Spleen (tissue), 11 donors: ENCODE results near the gene EPB41L4A. TPM values are rescaled to one million over a fixed set of nuclear protein-coding genes. Genes with fewer than 3 reads are reported as not detected.

ENCODE experiments used
- DNase-seq: peaks from one replicate; pipeline ENCODE4 v3.0.0-alpha.2; 2020
- H3K27ac ChIP-seq, 8 donors: fragments of 200-600 bp; sonication (generic) in 7 of 8; 1 replicate in 4 of 8; 2 replicates in 4 of 8; pipeline versions ENCODE4 v1.5.0 to v1.8.0; 2016 to 2021; ENCODE audit warnings: inconsistent platforms in 4 of 8, mild to moderate bottlenecking in 4 of 8, moderate library complexity in 1 of 8
- H3K27me3 ChIP-seq, 7 donors: fragments of 200-600 bp; sonication (generic) in 6 of 7; replicated peaks in 1 of 7; 1 replicate in 4 of 7; 2 replicates in 3 of 7; pipeline versions ENCODE4 v1.5.0 to v1.8.0; 2016 to 2021; ENCODE audit warnings: inconsistent platforms in 3 of 7, mild to moderate bottlenecking in 1 of 7
- H3K36me3 ChIP-seq, 6 donors: fragments of 200-600 bp; sonication (generic) in 5 of 6; 1 replicate in 4 of 6; 2 replicates in 2 of 6; pipeline versions ENCODE4 v1.5.0 to v1.8.0; 2016 to 2021; ENCODE audit warnings: inconsistent platforms in 2 of 6
- H3K4me1 ChIP-seq, 6 donors: fragments of 200-600 bp; sonication (generic) in 5 of 6; 1 replicate in 3 of 6; 2 replicates in 3 of 6; pipeline versions ENCODE4 v1.5.0 to v1.8.0; 2016 to 2021; ENCODE audit warnings: inconsistent platforms in 3 of 6
- H3K4me3 ChIP-seq, 8 donors: fragments of 200-600 bp; sonication (generic) in 7 of 8; 1 replicate in 4 of 8; 2 replicates in 4 of 8; pipeline versions ENCODE4 v1.5.0 to v1.8.0; 2016 to 2021; ENCODE audit warnings: inconsistent platforms in 4 of 8, mild to moderate bottlenecking in 4 of 8, moderate library complexity in 2 of 8
- H3K9me3 ChIP-seq, 8 donors: fragments of 200-600 bp; sonication (generic) in 7 of 8; 1 replicate in 4 of 8; 2 replicates in 4 of 8; pipeline versions ENCODE4 v1.5.0 to v1.8.0; 2016 to 2021; ENCODE audit warnings: inconsistent platforms in 4 of 8
- POLR2A ChIP-seq, 3 donors: fragments of 450-650 bp; IDR thresholded peaks; one replicate each; pipeline ENCODE4 v1.5.1; 2017; ENCODE audit warnings: antibody characterized with exemption in 3 of 3, mild to moderate bottlenecking in 1 of 3
- POLR2AphosphoS5 ChIP-seq, 3 donors: sonication (generic); formaldehyde crosslinking; IDR thresholded peaks; one replicate each; pipeline ENCODE4 v1.5.1; 2017; ENCODE audit warnings: antibody characterized with exemption in 3 of 3
- WGBS, 5 donors: extraction: QIAGEN DNeasy Blood & Tissue Kit in 3 of 5; methylation state at CpG; one replicate each; pipeline versions ENCODE4 v1.1.5 to v1.1.7; 2013 to 2018; 5-methylcytosine and 5-hydroxymethylcytosine counted together
- intact Hi-C: fragments of 100-400 bp; cut with DNase I; formaldehyde crosslinking; loops from one replicate; pipeline ENCODE4 v1.15.0; 2023; ENCODE audit warnings: low total_unique reads
- polyA plus RNA-seq, 3 donors: library from polyadenylated mRNA; stranded (reverse); fragments of 200-250 nt; gene quantifications; one replicate each; pipeline ENCODE4 v1.2.1, GENCODE V29; 2013
- total RNA-seq, 7 donors: library from RNA; depleted of rRNA in 3 of 7; stranded (reverse); fragments of >200 nt in 3 of 7; fragmentation: NEBNext Ultra II Directional in 4 of 7; extraction: Animal tissue kit (Norgen Biotek cat#: 25700) in 4 of 7; gene quantifications; one replicate each; pipeline versions ENCODE4 v1.1.0 to v1.2.1, GENCODE V29; 2016 to 2021
- TF ChIP-seq, protein P1 (sequence below), 11 experiments: fragments of 200-600 bp in 7 of 11; fragments of 450-650 bp in 4 of 11; sonication (generic) in 4 of 11; IDR thresholded peaks in 8 of 11; conservative IDR thresholded peaks in 3 of 11; 1 replicate in 7 of 11; 2 replicates in 4 of 11; pipeline versions ENCODE4 v1.4.0 to v1.8.0; 2016 to 2021; ENCODE audit warnings: antibody characterized with exemption in 11 of 11, inconsistent platforms in 4 of 11, mild to moderate bottlenecking in 1 of 11
- donor health status: healthy with polysubstance abuse.
- donor health status: DM: no; HTN: no; CAD: no; lungs with moderate emphysema.
- donor health status: DM: no; HTN: no; CAD: no.
- donor health status: Bipolar disorder and iron deficiency.
- donor health status: healthy.
- donor health status: DM: no; HTN: no; CAD: no.
- donor health status: DM: yes; HTN: yes; CAD: no.

The EPB41L4A gene
- total and polyA plus RNA-seq, 10 donors = 1.4 to 28.1 (median 12.2) TPM

DNA sequence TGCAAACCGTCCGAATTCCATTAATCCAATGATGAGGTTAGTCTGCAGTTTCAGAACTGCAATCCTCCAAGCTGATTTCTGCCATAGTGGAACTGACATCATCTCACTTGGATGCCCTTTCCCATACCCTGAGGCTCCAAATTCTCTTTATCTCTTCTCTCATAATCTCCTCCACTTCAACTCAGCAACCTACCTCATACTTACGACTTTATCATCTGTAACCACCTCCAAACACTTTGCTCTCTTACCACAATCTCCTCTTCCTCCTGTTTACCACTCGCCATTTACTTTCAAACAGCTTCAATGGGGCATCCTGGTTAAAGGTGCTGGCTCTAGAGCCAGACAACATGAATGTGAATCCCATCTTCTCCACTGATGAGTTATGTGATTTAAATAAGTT is 223.2 kb downstream of the EPB41L4A start:
- Histone ChIP-seq H3K4me1 (no peaks in the 10 kb centered on the region), H3K4me3 (no peak overlapping the region), H3K9me3 (no peaks in the 10 kb centered on the region), H3K27ac (no peak overlapping the region), H3K27me3 (no peaks in the 10 kb centered on the region), H3K36me3 (peaks cover 0 to 7% (median 0%) of the 10 kb centered on the region in 6 donors)
- DNase-seq = no peak
- no peak for TF ChIP-seq POLR2AphosphoS5 (IDR thresholded peaks at IDR 0.05)
- TF ChIP-seq, protein P1, sequence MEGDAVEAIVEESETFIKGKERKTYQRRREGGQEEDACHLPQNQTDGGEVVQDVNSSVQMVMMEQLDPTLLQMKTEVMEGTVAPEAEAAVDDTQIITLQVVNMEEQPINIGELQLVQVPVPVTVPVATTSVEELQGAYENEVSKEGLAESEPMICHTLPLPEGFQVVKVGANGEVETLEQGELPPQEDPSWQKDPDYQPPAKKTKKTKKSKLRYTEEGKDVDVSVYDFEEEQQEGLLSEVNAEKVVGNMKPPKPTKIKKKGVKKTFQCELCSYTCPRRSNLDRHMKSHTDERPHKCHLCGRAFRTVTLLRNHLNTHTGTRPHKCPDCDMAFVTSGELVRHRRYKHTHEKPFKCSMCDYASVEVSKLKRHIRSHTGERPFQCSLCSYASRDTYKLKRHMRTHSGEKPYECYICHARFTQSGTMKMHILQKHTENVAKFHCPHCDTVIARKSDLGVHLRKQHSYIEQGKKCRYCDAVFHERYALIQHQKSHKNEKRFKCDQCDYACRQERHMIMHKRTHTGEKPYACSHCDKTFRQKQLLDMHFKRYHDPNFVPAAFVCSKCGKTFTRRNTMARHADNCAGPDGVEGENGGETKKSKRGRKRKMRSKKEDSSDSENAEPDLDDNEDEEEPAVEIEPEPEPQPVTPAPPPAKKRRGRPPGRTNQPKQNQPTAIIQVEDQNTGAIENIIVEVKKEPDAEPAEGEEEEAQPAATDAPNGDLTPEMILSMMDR (IDR thresholded peaks at IDR 0.05 in 8 of 11, conservative IDR thresholded peaks at IDR 0.05 in 3 of 11) = no peak
- TF ChIP-seq POLR2A (IDR thresholded peaks at IDR 0.05) = no peak
- intact Hi-C loops = no loop called here
- 85 to 90% (median 89%) methylated on average over 4 of the region's 4 CpGs for WGBS, 5 donors

DNA sequence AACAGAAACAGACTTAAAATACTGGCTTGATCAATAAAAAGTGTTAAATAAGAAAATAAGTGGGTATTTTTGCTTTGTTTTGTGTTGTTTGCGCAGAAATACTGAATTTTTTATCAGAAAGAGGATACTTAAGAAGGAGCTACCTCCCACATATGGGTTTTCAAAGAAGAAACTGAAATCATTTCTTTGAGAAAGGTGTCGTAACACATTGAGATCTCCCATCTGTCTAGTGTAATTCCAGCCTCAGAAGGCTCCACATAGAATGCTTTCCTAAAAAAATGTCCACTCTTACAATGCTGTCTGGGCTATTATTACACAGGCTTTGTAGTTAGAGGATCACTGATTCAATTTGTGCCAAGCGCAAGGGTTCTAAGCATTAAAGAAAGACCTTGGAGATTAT is 226.2 kb downstream of the EPB41L4A start:
- TF ChIP-seq, protein P1 (IDR thresholded peaks at IDR 0.05 in 8 of 11, conservative IDR thresholded peaks at IDR 0.05 in 3 of 11) = no peak
- no peak for TF ChIP-seq POLR2A (IDR thresholded peaks at IDR 0.05)
- TF ChIP-seq POLR2AphosphoS5 (IDR thresholded peaks at IDR 0.05) = no peak
- H3K27ac ChIP-seq = no peak overlapping the region
- no peaks in the 10 kb centered on the region for H3K27me3 ChIP-seq
- DNase-seq = no peak
- H3K36me3 ChIP-seq = peaks cover 0 to 7% (median 0%) of the 10 kb centered on the region in 6 donors
- H3K4me3 ChIP-seq = no peak overlapping the region
- H3K4me1 ChIP-seq = no peaks in the 10 kb centered on the region
- 88 to 95% (median 92%) methylated on average over 3 of the region's 3 CpGs for WGBS, 5 donors
- intact Hi-C loops = no loop called here
- H3K9me3 ChIP-seq = no peaks in the 10 kb centered on the region

DNA sequence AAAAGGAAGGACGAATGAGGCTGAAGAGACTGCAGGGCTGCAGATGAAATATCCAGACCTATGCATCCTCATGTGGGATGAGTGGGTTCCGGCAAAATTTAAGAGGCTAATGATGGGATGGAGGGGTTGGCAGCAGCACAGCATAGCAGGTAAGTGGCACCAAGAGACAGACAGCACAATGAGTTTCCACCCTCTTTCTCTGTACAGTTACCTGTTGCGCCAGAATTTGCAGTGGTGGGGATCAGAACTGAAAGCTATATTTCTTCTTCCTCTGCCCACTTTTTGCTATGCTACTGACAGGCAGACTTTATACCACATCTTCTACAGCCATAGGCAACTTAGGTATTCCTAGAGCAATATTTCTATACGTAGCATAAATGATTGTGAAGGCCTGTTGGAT is 227.0 kb downstream of the EPB41L4A start:
- no peak for DNase-seq
- 89 to 96% (median 91%) methylated on average over 4 of the region's 4 CpGs for WGBS, 5 donors
- Histone ChIP-seq H3K36me3 (peaks cover 0 to 7% (median 0%) of the 10 kb centered on the region in 6 donors), H3K27ac (no peak overlapping the region), H3K4me3 (no peak overlapping the region), H3K27me3 (no peaks in the 10 kb centered on the region), H3K9me3 (no peaks in the 10 kb centered on the region), H3K4me1 (no peaks in the 10 kb centered on the region)
- intact Hi-C loops = no loop called here
- TF ChIP-seq, protein P1 (IDR thresholded peaks at IDR 0.05 in 8 of 11, conservative IDR thresholded peaks at IDR 0.05 in 3 of 11) = no peak
- TF ChIP-seq POLR2AphosphoS5 (IDR thresholded peaks at IDR 0.05) = no peak
- no peak for TF ChIP-seq POLR2A (IDR thresholded peaks at IDR 0.05)

DNA sequence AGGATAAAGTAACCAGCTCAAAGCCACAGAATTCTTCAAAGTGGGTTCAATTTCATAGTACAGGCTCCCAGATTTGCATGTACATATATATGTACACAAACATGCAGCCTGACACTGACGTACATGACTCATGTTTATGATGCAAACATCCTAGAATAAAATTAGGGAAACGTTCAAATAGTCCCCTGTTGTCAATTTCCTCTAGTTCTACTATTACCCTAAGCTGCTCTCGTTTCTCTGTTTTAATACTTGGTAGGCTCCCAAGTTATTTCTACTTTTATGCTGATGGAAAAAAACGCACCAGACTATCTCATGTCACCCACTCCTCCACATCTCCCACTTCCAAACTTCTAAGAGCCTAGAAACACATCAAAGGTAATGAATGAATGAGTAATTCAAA is 229.7 kb downstream of the EPB41L4A start:
- DNase-seq = no peak
- H3K4me1 ChIP-seq = no peaks in the 10 kb centered on the region
- intact Hi-C loops = no loop called here
- no peaks in the 10 kb centered on the region for H3K36me3 ChIP-seq
- H3K4me3 ChIP-seq = no peak overlapping the region
- WGBS, 5 donors = 47 to 67% (median 55%) methylated on average over 4 of the region's 4 CpGs
- no peaks in the 10 kb centered on the region for H3K27me3 ChIP-seq
- no peaks in the 10 kb centered on the region for H3K9me3 ChIP-seq
- H3K27ac ChIP-seq = no peak overlapping the region
- TF ChIP-seq POLR2A (IDR thresholded peaks at IDR 0.05) = no peak
- TF ChIP-seq POLR2AphosphoS5 (IDR thresholded peaks at IDR 0.05) = no peak
- TF ChIP-seq, protein P1 (IDR thresholded peaks at IDR 0.05 in 8 of 11, conservative IDR thresholded peaks at IDR 0.05 in 3 of 11) = no peak
